Heart left ventricle (tissue), 13 donors: ENCODE results near the gene JPH2.
A peak's percentile ranks its signal among the peaks of the same experiment; 100 is the strongest.

Experiments
- POLR2A ChIP-seq, 2 donors: fragments of 450-650 bp; IDR thresholded peaks; one replicate each; pipeline ENCODE4 v1.6.1; 2017; ENCODE audit warnings: antibody characterized with exemption in 2 of 2, mild to moderate bottlenecking in 2 of 2, moderate library complexity in 2 of 2
- TF ChIP-seq, protein P1 (sequence below), 12 donors: fragments of 200-600 bp; sonication (generic) in 4 of 12; IDR thresholded peaks; one replicate each; pipeline versions ENCODE4 v1.5.0 to v1.8.0; 2018 to 2022; ENCODE audit warnings: antibody characterized with exemption in 12 of 12, mild to moderate bottlenecking in 5 of 12
- donor health status: ischemic (EF 13 %, LVEDD 7.1; RV severe dilation, severe dysfunction).
- donor health status: DM: no; HTN: yes; CAD: no.
- donor health status: DM: no; HTN: no; CAD: no.
- donor health status: ischemic (EF 25% LVEDD 6.9; RV normal size, moderate dysfunction).
- donor health status: ischemic (EF 25% LVEDD 5.7; RV mildly dilated, moderate dysfunction).
- donor health status: ischemic (EF 35%, LVEDD 5.7; RV mildly dilated, moderate dysfunction).
- donor health status: nonischemic (EF 11% LVEDD 7.7; RV severe dilation, severe dysfunction).
- donor health status: DM: yes; HTN: yes; CAD: no.
- donor health status: PGD.
- donor health status: ischemic (EF 29% LVEDD 5.4; RV normal size, mild dysfunction).
- donor health status: nonischemic (EF 23%, LVEDD 6.1; RV moderate dilation, normal function).

DNA sequence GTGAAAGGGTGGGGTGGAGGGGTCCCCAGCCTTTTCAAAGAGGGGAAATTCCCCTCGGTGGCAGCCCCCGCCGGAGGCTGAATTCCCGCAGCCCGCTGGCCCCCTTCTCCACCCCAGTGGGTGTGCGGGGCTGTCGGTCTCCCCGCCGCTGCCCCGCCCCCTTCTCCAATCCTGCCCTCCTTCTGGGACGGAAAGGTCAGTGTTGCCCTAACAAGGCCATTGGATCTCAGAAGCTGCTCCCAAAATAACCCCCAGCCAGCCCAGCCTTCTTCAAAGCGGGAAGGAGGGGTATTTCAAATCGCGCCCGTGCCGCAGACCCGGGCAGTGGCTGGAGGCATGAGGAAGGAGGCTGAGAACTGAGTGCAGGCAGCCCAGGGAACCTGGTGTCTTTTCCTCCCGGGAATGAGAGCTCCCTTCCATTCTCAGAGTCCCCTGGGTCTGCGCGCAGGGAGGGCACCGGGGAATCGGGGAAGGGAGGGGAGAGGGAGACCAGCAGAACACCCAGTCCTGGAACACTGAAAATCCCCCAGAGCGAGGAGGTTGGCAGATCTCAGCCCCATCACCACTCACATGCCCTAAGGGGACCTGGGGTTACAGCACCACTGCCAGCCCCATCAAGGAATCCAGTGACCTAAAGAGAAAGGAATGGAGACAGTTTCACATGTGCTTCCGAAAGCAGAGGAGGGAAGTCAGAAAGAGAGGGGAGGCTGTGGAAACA lies at the start of gene JPH2:
- TF ChIP-seq, protein P1, sequence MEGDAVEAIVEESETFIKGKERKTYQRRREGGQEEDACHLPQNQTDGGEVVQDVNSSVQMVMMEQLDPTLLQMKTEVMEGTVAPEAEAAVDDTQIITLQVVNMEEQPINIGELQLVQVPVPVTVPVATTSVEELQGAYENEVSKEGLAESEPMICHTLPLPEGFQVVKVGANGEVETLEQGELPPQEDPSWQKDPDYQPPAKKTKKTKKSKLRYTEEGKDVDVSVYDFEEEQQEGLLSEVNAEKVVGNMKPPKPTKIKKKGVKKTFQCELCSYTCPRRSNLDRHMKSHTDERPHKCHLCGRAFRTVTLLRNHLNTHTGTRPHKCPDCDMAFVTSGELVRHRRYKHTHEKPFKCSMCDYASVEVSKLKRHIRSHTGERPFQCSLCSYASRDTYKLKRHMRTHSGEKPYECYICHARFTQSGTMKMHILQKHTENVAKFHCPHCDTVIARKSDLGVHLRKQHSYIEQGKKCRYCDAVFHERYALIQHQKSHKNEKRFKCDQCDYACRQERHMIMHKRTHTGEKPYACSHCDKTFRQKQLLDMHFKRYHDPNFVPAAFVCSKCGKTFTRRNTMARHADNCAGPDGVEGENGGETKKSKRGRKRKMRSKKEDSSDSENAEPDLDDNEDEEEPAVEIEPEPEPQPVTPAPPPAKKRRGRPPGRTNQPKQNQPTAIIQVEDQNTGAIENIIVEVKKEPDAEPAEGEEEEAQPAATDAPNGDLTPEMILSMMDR (IDR thresholded peaks at IDR 0.05): no peak
- peak; percentile 58 to 69 for TF ChIP-seq POLR2A (IDR thresholded peaks at IDR 0.05)
